Large intestine (tissue), 3 donors: ENCODE measurements around the gene HSD17B8. TPM values are rescaled to one million over a fixed set of nuclear protein-coding genes. Genes with fewer than 3 reads are reported as not detected.

Experiments
- DNase-seq, 2 donors: peaks; one replicate each; pipeline versions ENCODE4 v3.0.0 to v3.0.0-alpha.2; 2013
- H3K27ac ChIP-seq: one replicate; pipeline ENCODE4 v1.5.1; 2013; ENCODE audit warnings: low read length
- H3K27me3 ChIP-seq: 2 replicates; pipeline ENCODE4 v1.6.1; 2013; ENCODE audit warnings: low read length; ENCODE audit not compliant: control insufficient read depth, insufficient read depth
- H3K36me3 ChIP-seq: 2 replicates; pipeline ENCODE4 v1.6.1; 2013; ENCODE audit warnings: low read length; ENCODE audit not compliant: control insufficient read depth, insufficient read depth
- H3K4me1 ChIP-seq: one replicate; pipeline ENCODE4 v1.6.1; 2013; ENCODE audit warnings: low read length; ENCODE audit not compliant: control insufficient read depth, insufficient read depth
- H3K4me3 ChIP-seq: one replicate; pipeline ENCODE4 v1.5.1; 2013; ENCODE audit warnings: low read length
- H3K9me3 ChIP-seq: one replicate; pipeline ENCODE4 v1.6.1; 2013; ENCODE audit warnings: mild to moderate bottlenecking, low read depth, low read length, moderate library complexity; ENCODE audit not compliant: control insufficient read depth
- WGBS: methylation state at CpG from one replicate; pipeline ENCODE4 v1.1.5; 2013; ENCODE audit warnings: low lambda C conversion rate; ENCODE audit not compliant: insufficient coverage; 5-methylcytosine and 5-hydroxymethylcytosine counted together
- polyA plus RNA-seq: library from polyadenylated mRNA; unstranded; fragments of 120-200 nt; gene quantifications from one replicate; pipeline ENCODE4 v1.2.1, GENCODE V29; 2013

HSD17B8 gene
- polyA plus RNA-seq, 1 donor: 35.9 TPM

GRCh38 chr6:33206864-33207551, 2.6 kb downstream of the HSD17B8 start:
- no peak overlapping the region for H3K27ac ChIP-seq

GRCh38 chr6:33207552-33208090, 3.2 kb downstream of the HSD17B8 start:
- no CpG with 5 or more reads among the region's 29 CpGs for WGBS
- Histone ChIP-seq H3K36me3 (peaks cover 41% of the 10 kb centered on the region), H3K9me3 (peaks cover 2% of the 10 kb centered on the region), H3K27me3 (peaks cover 4% of the 10 kb centered on the region), H3K4me3 (peak overlapping the region; percentile 98), H3K4me1 (peaks cover 28% of the 10 kb centered on the region), H3K27ac (peak overlapping the region; percentile 94)
- DNase-seq: peak in 1 of 2 donors; percentile 73

More at GRCh38 chr6:33206864-33207551, 2.6 kb downstream of the HSD17B8 start:
- peaks cover 44% of the 10 kb centered on the region for H3K36me3 ChIP-seq
- H3K9me3 ChIP-seq: peaks cover 2% of the 10 kb centered on the region
- whole genome bisulfite sequencing: no CpG with 5 or more reads among the region's 20 CpGs
- DNase-seq: peak in 1 of 2 donors; percentile 40
- peak overlapping the region; percentile 98 for H3K4me3 ChIP-seq
- H3K4me1 ChIP-seq: peaks cover 33% of the 10 kb centered on the region
- no peaks in the 10 kb centered on the region for H3K27me3 ChIP-seq

GRCh38 chr6:33208091-33208967, 3.9 kb downstream of the HSD17B8 start, which contains the start of gene RING1:
TSS of gene RING1 (plus strand) at chr6:33208500. CDS start at chr6:33208823, 323 bp downstream.
- WGBS: 17% methylated on average over 1 of the region's 86 CpGs
- Histone ChIP-seq H3K27me3 (peaks cover 11% of the 10 kb centered on the region), H3K4me3 (peak within 1 kb of the TSS; percentile 98), H3K27ac (peak within 1 kb of the TSS; percentile 94), H3K9me3 (peaks cover 2% of the 10 kb centered on the region), H3K4me1 (peaks cover 35% of the 10 kb centered on the region), H3K36me3 (peaks cover 34% of the 10 kb centered on the region)
- peak; percentile 81 to 86 for DNase-seq

DNA sequence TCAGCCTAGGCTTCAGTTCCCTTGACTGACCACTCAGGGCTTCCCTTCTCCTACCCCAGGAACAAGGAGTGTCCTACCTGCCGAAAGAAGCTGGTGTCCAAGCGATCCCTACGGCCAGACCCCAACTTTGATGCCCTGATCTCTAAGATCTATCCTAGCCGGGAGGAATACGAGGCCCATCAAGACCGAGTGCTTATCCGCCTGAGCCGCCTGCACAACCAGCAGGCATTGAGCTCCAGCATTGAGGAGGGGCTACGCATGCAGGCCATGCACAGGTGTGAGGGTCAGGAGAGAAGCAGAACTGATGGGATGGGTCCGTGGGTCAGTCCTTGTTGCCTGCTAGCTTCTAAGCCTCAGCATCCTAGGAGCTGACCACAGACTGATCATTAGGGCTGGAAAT, 5.4 kb downstream of the HSD17B8 start:
- Histone ChIP-seq H3K9me3 (peaks cover 2% of the 10 kb centered on the region), H3K4me1 (peaks cover 29% of the 10 kb centered on the region), H3K27ac (no peak overlapping the region), H3K36me3 (peaks cover 26% of the 10 kb centered on the region), H3K27me3 (peaks cover 26% of the 10 kb centered on the region), H3K4me3 (no peak overlapping the region)
- no CpG with 5 or more reads among the region's 10 CpGs for WGBS
- no peak for DNase-seq

DNA sequence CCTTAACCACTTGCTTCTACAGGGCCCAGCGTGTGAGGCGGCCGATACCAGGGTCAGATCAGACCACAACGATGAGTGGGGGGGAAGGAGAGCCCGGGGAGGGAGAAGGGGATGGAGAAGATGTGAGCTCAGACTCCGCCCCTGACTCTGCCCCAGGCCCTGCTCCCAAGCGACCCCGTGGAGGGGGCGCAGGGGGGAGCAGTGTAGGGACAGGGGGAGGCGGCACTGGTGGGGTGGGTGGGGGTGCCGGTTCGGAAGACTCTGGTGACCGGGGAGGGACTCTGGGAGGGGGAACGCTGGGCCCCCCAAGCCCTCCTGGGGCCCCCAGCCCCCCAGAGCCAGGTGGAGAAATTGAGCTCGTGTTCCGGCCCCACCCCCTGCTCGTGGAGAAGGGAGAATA, 6.7 kb downstream of the HSD17B8 start:
- no peak for DNase-seq
- H3K27ac ChIP-seq: no peak overlapping the region

GRCh38 chr6:33211666-33212422, 7.4 kb downstream of the HSD17B8 start:
- peaks cover 17% of the 10 kb centered on the region for H3K4me1 ChIP-seq
- DNase-seq: no peak

More for the DNA sequence above, 6.7 kb downstream of the HSD17B8 start:
- Histone ChIP-seq H3K27me3 (peaks cover 34% of the 10 kb centered on the region), H3K4me3 (no peak overlapping the region), H3K4me1 (peaks cover 22% of the 10 kb centered on the region), H3K36me3 (peaks cover 26% of the 10 kb centered on the region), H3K9me3 (peaks cover 2% of the 10 kb centered on the region)
- WGBS: no CpG with 5 or more reads among the region's 17 CpGs

GRCh38 chr6:33212857-33213165, 8.4 kb downstream of the HSD17B8 start:
- no peak for DNase-seq
- WGBS: no CpG with 5 or more reads among the region's 6 CpGs
- Histone ChIP-seq H3K27ac (no peak overlapping the region), H3K27me3 (peaks cover 34% of the 10 kb centered on the region), H3K9me3 (no peaks in the 10 kb centered on the region), H3K36me3 (peaks cover 26% of the 10 kb centered on the region), H3K4me3 (peak overlapping the region; percentile 46), H3K4me1 (peaks cover 9% of the 10 kb centered on the region)

More at GRCh38 chr6:33211666-33212422, 7.4 kb downstream of the HSD17B8 start:
- H3K4me3 ChIP-seq: no peak overlapping the region
- peaks cover 26% of the 10 kb centered on the region for H3K36me3 ChIP-seq
- H3K27ac ChIP-seq: no peak overlapping the region
- H3K27me3 ChIP-seq: peaks cover 34% of the 10 kb centered on the region
- WGBS: 90% methylated on average over 2 of the region's 18 CpGs
- H3K9me3 ChIP-seq: peaks cover 2% of the 10 kb centered on the region

GRCh38 chr6:33213166-33213988, 8.9 kb downstream of the HSD17B8 start:
- peaks cover 35% of the 10 kb centered on the region for H3K27me3 ChIP-seq
- no peaks in the 10 kb centered on the region for H3K9me3 ChIP-seq
- H3K27ac ChIP-seq: no peak overlapping the region
- no CpG with 5 or more reads among the region's 43 CpGs for WGBS
- H3K36me3 ChIP-seq: peaks cover 26% of the 10 kb centered on the region
- H3K4me3 ChIP-seq: peak overlapping the region; percentile 46
- DNase-seq: no peak
- peaks cover 9% of the 10 kb centered on the region for H3K4me1 ChIP-seq

- H3K4me3 ChIP-seq: peak overlapping the region; percentile 46
- no CpG with 5 or more reads among the region's 9 CpGs for WGBS
- H3K9me3 ChIP-seq: no peaks in the 10 kb centered on the region
- peaks cover 26% of the 10 kb centered on the region for H3K36me3 ChIP-seq
- peaks cover 9% of the 10 kb centered on the region for H3K4me1 ChIP-seq
- peaks cover 38% of the 10 kb centered on the region for H3K27me3 ChIP-seq
- no peak overlapping the region for H3K27ac ChIP-seq
- no peak for DNase-seq
Observed at GRCh38 chr6:33213989-33214335, 9.5 kb downstream of the HSD17B8 start.
